ENCODE results near the gene GLUD1. TPM values are rescaled to one million over a fixed set of nuclear protein-coding genes. Genes with fewer than 3 reads are reported as not detected.
"Not testable (repeated sequence)": the region's sequence is repeated elsewhere in the genome, so short reads cannot be mapped to it uniquely, and the experiment has no call there.

The GLUD1 gene
- total RNA-seq, 1 donor from 2014 or later: 127 TPM

GRCh38 chr10:87007124-87007523, 87.5 kb downstream of the GLUD1 start:
- not testable (repeated sequence) for DNase-seq (ENCODE audit: low spot score)

DNA sequence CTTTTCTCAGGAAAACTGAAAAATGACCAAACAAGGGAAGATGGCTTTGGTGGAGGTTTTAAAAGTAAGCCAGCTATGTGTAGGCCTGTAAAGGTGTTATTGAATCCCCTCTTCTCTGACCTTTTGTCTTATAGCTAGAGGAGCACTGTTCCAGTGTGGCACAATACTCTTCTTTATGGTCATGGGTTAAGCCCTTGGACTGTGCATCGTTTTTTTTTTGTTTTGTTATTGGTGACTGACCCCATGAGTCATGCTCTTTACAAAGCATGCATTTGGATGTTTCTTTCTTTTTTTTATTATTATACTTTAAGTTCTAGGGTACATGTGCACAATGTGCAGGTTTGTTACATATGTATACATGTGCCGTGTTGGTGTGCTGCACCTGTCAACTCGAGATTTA, 94.2 kb downstream of the GLUD1 start:
- DNase-seq (ENCODE audit: low spot score): no peak

Other genes starting within 250 kb of the GLUD1 start
- gene MMRN2, start 137.2 kb downstream of the GLUD1 start, total RNA-seq: 78.4 TPM
- gene SNCG, start 136.2 kb downstream of the GLUD1 start, total RNA-seq: 265 TPM
- gene ADIRF, start 126.4 kb downstream of the GLUD1 start, total RNA-seq: 543 TPM
- gene FAM25A, start 74.5 kb downstream of the GLUD1 start, total RNA-seq: not detected
- 33.0 TPM for gene SHLD2, start 363 bp upstream of the GLUD1 start, total RNA-seq
- 1.1 TPM for gene NUTM2A, start 130.6 kb upstream of the GLUD1 start, total RNA-seq